Forelimb muscle (tissue), 1 donor: ENCODE measurements around the gene BPIFB4. TPM values are rescaled to one million over a fixed set of nuclear protein-coding genes. Genes with fewer than 3 reads are reported as not detected.
"Not testable (repeated sequence)": the region's sequence is repeated elsewhere in the genome, so short reads cannot be mapped to it uniquely, and the experiment has no call there.

ENCODE experiments used
- DNase-seq: peaks from one replicate; pipeline ENCODE4 v3.0.0-alpha.2; 2013; ENCODE audit warnings: low read depth
- polyA plus RNA-seq: library from polyadenylated mRNA; unstranded; fragments of 120-200 nt; gene quantifications from one replicate; pipeline ENCODE4 v1.2.1, GENCODE V29; 2013; ENCODE audit not compliant: insufficient read length

The BPIFB4 gene
- polyA plus RNA-seq, 1 donor, result 0.29 TPM

DNA sequence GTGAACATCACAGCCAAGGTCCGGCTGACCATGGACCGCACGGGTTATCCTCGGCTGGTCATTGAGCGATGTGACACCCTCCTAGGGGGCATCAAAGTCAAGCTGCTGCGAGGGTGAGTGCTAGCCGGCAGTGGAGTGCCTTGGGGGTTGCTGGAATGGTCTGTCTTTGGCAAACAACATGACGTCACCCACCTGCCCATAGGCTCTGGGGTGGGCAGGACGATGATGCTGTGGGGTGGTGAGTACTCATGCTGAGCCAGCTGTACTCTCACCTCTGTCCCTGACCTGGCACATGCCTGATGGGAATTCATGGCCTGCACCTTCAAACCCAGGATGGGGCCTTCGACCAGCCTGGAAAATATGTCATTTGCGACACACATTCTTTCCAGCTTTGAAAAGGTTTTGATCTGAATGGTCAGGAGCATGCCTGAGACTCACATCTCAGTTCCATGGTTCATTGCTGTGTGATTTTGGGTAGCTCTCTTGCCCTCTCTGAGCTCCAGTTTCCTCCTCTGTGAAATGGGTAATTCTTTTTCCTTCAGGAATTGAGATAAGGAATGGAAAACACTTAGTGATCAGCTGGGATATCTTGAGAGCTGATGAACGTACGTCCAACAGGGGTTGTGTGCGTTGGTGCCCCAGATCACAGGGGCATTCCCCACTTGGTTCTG is 6.7 kb downstream of the BPIFB4 start:
- DNase-seq, result no peak

GRCh38 chr20:33091147-33091546 is 11.7 kb downstream of the BPIFB4 start:
- no peak for DNase-seq

DNA sequence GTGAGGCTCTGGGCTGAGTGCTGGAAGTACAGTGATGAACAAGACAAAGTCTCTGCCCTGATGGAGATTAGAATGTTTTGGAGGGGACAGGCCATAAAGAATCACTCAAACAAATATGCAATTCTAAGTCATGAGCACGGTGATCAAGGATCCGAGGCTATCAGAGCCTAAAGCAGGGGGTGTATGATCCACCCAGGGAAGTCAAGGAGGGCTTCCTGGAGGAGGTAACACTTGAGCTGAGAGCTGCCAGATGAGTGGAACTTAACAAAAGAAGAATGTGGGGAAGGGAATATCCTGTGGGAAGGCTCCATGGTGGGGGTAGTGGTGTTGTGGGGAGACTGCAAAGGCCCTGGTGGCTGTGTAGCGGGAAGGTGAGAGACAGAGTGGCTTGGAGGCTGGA is 12.2 kb downstream of the BPIFB4 start:
- DNase-seq, result no peak

GRCh38 chr20:33092361-33092760 is 12.9 kb downstream of the BPIFB4 start:
- DNase-seq, result no peak

GRCh38 chr20:33093074-33093473 is 13.6 kb downstream of the BPIFB4 start:
- no peak for DNase-seq

GRCh38 chr20:33093582-33093981 is 14.1 kb downstream of the BPIFB4 start:
- no peak for DNase-seq

DNA sequence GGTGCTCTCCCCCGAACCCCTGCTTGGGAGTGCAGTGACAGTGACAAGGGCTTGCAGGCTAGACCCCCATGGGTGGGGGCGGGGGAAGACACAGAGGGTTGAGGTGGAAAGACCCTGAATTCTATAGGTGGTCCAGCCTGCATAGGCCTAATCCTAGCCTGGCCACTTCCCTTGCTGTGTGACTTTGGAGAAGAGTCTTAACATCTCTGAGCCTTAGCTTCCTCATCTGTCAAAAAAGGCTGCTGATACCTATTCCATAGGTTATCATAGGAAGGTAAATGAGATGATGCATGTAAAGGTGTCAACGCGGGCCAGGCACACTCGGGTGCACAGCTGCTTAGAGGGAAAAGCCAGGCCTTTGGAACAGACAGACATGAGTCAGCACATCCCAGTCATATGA is 15.8 kb downstream of the BPIFB4 start:
- DNase-seq, result no peak

DNA sequence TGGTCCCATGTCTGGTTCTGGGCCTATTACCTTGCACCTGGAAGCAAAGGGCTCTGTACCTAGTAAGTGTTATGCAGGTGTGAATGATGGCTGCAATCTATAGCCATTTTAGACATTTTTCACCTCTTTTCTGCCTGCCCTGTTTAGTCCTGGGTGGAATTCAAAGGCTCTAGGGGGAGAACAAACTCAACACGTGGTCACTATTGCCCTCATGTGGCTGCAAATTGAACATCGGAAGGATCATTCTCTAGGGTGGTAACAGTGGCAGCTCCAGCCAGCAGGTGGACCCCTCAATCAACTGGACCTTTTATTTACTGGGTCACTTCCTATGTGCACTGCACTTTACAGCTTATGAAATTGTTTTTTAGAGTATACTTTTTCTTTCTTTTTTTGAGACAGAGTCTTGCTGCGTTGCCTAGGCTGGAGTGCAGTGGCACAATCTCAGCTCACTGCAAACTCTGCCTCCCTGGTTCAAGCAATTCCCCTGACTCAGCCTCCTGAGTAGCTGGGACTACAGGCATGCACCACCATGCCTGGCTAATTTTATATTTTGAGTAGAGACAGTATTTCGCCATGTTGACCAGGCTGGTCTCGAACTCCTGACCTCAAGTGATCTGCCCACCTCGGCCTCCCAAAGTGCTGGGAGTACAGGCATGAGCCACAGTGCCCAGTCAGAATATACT is 16.6 kb downstream of the BPIFB4 start:
- DNase-seq, result not testable (repeated sequence)

- DNase-seq, result no peak
These were observed 17.6 kb downstream of the BPIFB4 start for GRCh38 chr20:33097001-33097400.

DNA sequence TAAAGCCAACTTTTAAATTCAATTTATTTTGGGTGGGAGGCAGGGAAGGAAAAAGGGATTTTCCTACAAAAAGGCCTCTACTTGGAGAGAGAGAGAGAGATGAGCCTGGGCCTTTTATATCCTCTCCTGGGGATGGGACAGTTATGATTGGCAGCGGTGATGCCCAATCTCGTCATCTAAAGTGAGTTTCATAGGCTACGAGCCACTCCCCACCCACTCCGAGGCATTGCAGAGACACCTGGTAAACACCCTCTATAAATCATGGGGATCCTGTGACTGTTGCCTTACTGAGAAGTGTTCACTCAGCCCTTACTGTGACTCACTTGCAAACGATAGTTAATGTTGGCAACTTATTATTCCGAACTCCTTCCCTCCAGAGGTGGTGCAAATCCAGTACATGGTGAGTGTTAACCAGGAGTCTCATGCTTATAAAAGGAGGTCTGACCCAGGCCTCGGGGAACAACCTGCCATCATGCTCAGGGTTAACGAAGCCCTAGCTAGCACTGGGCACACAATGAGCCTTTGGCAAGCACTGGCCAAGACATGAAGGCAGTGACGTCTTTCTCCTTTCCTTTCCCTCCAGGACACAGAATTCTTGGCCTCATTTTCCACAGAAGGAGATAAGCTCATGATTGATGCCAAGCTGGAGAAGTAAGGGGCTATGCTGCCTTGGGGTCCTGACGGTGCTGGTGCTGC is 20.5 kb downstream of the BPIFB4 start:
- no peak for DNase-seq

GRCh38 chr20:33103556-33103955 is 24.1 kb downstream of the BPIFB4 start:
- no peak for DNase-seq

- DNase-seq, result no peak
These were observed 24.9 kb downstream of the BPIFB4 start for GRCh38 chr20:33104336-33104735.

DNA sequence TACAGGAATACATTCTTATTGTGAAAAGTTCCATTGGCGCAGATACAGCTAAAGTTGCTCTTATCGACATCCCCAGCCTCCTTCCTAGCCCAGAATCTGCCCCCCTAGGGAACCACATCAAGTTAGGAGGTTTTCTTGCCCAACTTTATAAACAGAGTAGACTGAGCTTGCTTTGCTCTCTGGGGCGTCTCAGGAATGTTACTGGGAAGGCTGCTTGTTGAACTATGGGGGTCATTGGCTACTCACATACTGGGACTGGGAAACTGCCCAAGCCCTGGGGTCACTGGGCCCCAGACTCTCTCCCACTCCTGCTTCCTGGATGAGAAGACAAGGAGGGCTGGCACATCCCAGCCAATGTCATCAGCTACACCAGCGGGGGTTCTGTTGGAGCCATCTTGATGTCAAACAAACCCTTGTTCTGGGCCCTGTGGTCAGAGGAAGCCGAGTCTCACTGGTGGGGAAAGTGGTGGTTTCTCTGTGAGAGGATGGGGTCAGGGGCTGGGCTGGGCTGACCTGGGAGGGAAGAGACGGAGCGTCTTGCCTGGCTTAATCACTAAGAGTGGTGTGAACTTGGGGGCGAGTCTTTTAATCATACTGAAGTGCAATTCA is 26.0 kb downstream of the BPIFB4 start:
- DNase-seq, result peak; percentile 46

DNA sequence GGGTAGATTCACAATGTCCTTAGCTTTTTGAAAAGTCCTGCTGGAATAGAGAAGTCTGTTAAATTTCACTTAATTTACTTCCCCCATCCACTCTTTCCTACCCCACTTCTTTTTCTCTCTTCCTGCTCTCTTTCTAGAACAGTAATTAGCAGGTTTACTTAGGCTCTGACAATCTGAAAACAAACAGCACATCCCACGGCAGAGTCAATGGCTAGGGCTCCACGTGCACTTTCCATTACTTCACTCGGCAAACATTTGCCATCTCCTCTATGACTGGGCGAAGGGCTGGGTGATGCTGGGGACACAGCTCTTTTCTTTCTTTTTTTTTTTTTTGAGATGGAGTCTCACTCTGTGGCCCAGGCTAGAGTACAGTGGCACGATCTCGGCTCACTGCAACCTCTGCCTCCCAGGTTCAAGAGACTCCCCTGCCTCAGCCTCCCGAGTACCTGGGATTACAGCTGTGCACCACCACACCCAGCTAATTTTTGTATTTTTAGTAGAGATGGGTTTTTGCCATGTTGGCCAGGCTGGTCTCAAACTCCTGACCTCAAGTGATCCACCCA is 26.7 kb downstream of the BPIFB4 start:
- DNase-seq, result peak; percentile 39

GRCh38 chr20:33108661-33109060 is 29.2 kb downstream of the BPIFB4 start:
- no peak for DNase-seq

DNA sequence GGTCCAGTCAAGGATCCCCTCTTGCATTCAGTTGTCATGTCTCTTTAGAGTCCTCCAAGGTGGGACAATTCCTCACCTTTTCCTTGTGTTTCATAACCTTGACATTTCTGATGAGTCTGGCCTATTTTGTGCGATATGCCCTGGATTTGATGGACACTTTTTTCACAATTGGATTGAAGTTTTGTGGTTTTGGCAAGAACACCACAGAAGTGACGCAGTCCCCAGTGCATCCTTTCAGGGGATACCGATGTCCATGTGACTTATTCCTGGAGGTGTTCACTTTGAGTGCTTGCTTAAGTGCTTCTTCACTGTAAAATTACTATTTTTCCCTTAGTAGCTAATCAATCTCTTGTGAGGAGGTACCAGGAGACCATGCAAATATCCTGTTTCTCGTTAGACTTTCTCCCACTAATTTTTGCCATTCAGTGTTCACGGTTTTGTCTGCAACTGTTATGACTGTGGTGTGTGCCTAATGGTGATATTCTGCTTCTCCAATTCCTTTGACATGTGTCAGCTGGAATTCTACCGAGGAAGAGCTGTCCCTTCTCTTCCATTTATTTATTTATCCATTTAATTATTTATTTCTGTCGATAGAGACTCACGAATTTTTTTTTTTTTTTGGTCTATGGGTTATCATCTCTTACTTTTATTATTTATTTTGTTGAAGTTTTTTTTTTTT is 30.8 kb downstream of the BPIFB4 start:
- no peak for DNase-seq

DNA sequence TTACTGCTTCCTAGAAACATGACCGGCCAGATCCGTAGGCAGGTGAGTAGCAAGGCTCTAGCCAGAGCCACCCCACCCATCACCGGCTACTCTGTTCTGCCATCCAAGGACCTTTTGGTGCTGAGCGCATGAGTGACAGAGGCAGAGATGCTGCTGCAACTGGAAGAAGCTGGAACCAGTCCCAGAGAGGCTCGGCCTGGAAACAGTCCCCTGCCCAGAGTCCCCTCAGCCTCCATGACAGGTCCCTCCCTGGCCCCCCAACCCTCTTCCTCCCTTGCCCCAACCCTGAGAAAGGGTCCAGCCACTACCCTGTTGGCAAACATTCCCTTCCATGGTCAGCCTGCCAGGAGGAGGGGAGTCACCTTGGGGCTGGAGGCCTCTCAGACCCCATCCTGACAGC is 31.9 kb downstream of the BPIFB4 start:
- no peak for DNase-seq

- DNase-seq, result no peak
These were observed 33.3 kb downstream of the BPIFB4 start for GRCh38 chr20:33112547-33113386.

DNA sequence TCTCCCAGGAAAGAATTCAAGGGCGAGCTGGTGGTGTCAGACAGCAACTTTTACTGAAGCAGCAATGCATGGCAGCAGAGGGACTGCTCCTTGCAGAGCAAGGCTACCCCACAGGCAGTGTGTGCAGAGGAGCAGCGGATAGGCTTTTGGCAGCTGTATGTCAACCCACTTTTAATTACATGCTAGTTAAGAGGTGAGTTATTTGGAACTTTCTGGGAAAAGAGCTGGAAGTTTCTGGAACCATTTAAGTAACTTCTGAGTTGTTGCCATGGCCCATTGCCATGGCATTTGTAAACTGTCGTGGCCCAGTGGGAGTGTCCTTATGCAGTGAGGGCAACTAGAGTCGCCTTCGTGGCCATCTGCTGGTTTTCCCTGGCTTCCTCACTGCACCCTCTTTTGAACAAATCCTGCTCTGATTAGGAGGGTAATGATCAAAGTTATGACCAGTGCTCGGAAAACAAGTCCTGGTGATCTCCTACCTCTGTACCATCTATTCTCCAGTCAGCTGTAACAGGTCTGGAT is 34.0 kb downstream of the BPIFB4 start:
- DNase-seq, result no peak

GRCh38 chr20:33115501-33115900 is 36.1 kb downstream of the BPIFB4 start:
- not testable (repeated sequence) for DNase-seq
